ENCODE data around the gene KLHDC10.

DNA sequence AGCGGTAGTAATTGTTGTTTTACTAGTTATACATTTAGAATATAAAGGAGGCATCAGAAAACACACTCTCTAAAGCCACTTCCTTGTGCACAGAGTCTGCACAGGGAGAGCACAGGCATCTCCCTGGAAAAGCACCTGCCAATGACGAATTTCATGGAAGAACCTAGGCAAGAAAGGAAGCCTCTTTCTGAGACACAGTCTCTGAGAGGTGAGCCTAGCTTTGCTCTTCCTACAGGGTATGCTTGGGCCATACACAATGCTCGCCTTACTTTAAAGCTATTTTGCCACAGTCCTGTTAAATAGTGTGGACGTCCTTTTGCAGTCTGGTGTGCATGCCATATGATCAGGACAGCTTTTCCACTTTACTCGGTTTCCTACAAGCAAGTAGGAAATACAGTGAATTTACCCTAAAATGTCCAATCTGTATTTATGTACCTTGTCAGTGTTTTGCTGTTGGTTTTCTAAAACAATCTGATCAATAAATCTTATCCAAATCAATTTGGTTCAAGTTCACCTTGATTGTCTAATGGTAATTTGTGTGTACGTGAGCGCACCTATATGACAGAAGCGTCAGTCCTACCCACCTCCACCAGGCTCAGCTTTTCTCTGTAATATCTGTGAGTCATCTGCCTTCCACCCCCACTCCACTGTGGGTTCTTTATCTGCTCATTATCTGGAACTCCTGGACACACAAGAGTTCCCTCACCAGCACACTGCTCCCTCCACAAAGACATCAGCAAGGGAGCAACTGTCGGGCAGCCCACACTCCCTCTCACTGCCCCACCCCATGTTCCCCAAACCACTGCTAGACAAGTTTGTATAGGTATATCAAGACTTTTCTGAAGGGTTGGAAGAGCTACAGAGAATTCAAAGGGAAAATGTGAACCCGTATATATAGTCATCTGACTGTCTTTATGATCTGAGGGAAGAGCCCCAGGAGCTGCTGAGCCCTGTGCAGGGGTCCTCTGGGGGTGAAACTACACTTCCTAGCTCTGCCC lies 65.2 kb downstream of the KLHDC10 start:
- TF ChIP-seq, protein P1, sequence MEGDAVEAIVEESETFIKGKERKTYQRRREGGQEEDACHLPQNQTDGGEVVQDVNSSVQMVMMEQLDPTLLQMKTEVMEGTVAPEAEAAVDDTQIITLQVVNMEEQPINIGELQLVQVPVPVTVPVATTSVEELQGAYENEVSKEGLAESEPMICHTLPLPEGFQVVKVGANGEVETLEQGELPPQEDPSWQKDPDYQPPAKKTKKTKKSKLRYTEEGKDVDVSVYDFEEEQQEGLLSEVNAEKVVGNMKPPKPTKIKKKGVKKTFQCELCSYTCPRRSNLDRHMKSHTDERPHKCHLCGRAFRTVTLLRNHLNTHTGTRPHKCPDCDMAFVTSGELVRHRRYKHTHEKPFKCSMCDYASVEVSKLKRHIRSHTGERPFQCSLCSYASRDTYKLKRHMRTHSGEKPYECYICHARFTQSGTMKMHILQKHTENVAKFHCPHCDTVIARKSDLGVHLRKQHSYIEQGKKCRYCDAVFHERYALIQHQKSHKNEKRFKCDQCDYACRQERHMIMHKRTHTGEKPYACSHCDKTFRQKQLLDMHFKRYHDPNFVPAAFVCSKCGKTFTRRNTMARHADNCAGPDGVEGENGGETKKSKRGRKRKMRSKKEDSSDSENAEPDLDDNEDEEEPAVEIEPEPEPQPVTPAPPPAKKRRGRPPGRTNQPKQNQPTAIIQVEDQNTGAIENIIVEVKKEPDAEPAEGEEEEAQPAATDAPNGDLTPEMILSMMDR (IDR thresholded peaks at IDR 0.05) = no peak
- no peak for TF ChIP-seq POLR2AphosphoS5 (IDR thresholded peaks at IDR 0.05)
- no peak for TF ChIP-seq POLR2A (IDR thresholded peaks at IDR 0.05)

Data from prostate gland (tissue), 2 donors.